Calu3 (cell line): ENCODE results near the gene SPATA24. TPM values are rescaled to one million over a fixed set of nuclear protein-coding genes. Genes with fewer than 3 reads are reported as not detected.

Experiments
- BruUV-seq: library from RNA; stranded (reverse); fragments of 400-500 nt; replicated peaks from 2 replicates; lab custom pipeline; 2021; lab: Mats Ljungman, UMichigan
- CTCF ChIA-PET: fragments of 300-600 bp; sonication (Branson Sonifier 250); formaldehyde crosslinking; loops from one replicate; lab custom pipeline; 2022; ENCODE audit warnings: antibody characterized with exemption; lab: Charles Lee
- DNase-seq: peaks from one replicate; pipeline ENCODE4 v3.0.0; 2022
- H3K27ac Mint-ChIP-seq: one replicate; pipeline ENCODE4 v1.8.0; 2022; ENCODE audit warnings: mixed read lengths; ENCODE audit not compliant: unreplicated experiment
- H3K27me3 Mint-ChIP-seq: one replicate; pipeline ENCODE4 v1.8.0; 2022; ENCODE audit warnings: mixed read lengths; ENCODE audit not compliant: unreplicated experiment
- H3K36me3 Mint-ChIP-seq: one replicate; pipeline ENCODE4 v1.8.0; 2022; ENCODE audit warnings: mild to moderate bottlenecking, moderate library complexity, mixed read lengths; ENCODE audit not compliant: insufficient read depth, unreplicated experiment
- H3K4me1 Mint-ChIP-seq: one replicate; pipeline ENCODE4 v1.8.0; 2022; ENCODE audit warnings: mild to moderate bottlenecking, low read depth, mixed read lengths; ENCODE audit not compliant: unreplicated experiment
- H3K4me3 Mint-ChIP-seq: one replicate; pipeline ENCODE4 v1.8.0; 2022; ENCODE audit warnings: mild to moderate bottlenecking, low read depth, moderate library complexity, mixed read lengths; ENCODE audit not compliant: unreplicated experiment
- H3K9me3 Mint-ChIP-seq: one replicate; pipeline ENCODE4 v1.8.0; 2022; ENCODE audit warnings: low read depth, mixed read lengths; ENCODE audit not compliant: unreplicated experiment
- CTCF ChIP-seq: fragments of 200-600 bp; IDR thresholded peaks from one replicate; pipeline ENCODE4 v1.8.0; 2022; ENCODE audit warnings: antibody characterized with exemption; ENCODE audit not compliant: unreplicated experiment
- intact Hi-C: fragments of 100-400 bp; cut with micrococcal nuclease; formaldehyde crosslinking; loops from one replicate; pipeline ENCODE4 v1.10.0; 2022; ENCODE audit not compliant: unreplicated experiment
- total RNA-seq: library from RNA; stranded (reverse); gene quantifications from 2 replicates; pipeline ENCODE4 v1.2.3, GENCODE V29; 2022

SPATA24 gene
- total RNA-seq, 1 experiment from 2014 or later = 6.8 TPM

GRCh38 chr5:139430015-139430414, 26.1 kb upstream of the SPATA24 start:
- intact Hi-C loops = no loop called here
- no peaks in the 10 kb centered on the region for H3K27me3 Mint-ChIP-seq
- CTCF ChIA-PET = interaction anchor here (0.7 kb wide), 1 partner anchor 9 kb away, joined by 3 read pairs; no protein-coding TSS in a partner anchor
- no peak overlapping the region for H3K27ac Mint-ChIP-seq
- no TSS peak for BruUV-seq
- no peaks in the 10 kb centered on the region for H3K36me3 Mint-ChIP-seq
- TF ChIP-seq CTCF = no peak
- no peak overlapping the region for H3K4me3 Mint-ChIP-seq
- no peaks in the 10 kb centered on the region for H3K4me1 Mint-ChIP-seq
- no peaks in the 10 kb centered on the region for H3K9me3 Mint-ChIP-seq
- no peak for DNase-seq

- H3K9me3 Mint-ChIP-seq = no peaks in the 10 kb centered on the region
- no peaks in the 10 kb centered on the region for H3K36me3 Mint-ChIP-seq
- intact Hi-C loops = no loop called here
- BruUV-seq = no TSS peak
- H3K27ac Mint-ChIP-seq = no peak overlapping the region
- H3K4me3 Mint-ChIP-seq = no peak overlapping the region
- no peaks in the 10 kb centered on the region for H3K4me1 Mint-ChIP-seq
- CTCF ChIA-PET = no interaction called here
- H3K27me3 Mint-ChIP-seq = no peaks in the 10 kb centered on the region
- no peak for DNase-seq
- TF ChIP-seq CTCF = no peak
Observed at GRCh38 chr5:139426203-139426885, 22.5 kb upstream of the SPATA24 start.

DNA sequence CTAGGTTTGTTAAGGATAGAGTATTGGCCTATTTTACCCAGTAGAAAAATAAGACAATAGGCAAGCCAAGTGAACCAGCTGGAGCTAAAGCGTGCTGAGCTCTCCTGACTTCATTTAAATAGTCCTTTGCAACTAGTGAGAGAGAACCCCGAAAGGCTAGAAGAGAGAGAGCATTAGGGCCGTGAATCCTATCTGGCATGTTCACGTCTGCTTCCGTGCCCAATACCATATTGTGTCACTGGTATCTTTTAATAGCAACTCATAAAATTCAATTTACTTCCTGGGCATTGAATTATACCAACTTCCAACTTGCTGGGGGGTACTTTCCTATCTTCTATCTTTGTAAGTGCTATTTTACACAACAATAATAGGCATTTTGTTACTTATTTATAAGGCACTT, 21.6 kb upstream of the SPATA24 start:
- intact Hi-C loops = no loop called here
- Mint-ChIP-seq H3K4me3 (no peak overlapping the region), H3K9me3 (no peaks in the 10 kb centered on the region), H3K27ac (no peak overlapping the region), H3K27me3 (no peaks in the 10 kb centered on the region), H3K4me1 (no peaks in the 10 kb centered on the region), H3K36me3 (no peaks in the 10 kb centered on the region)
- no peak for TF ChIP-seq CTCF
- CTCF ChIA-PET = interaction anchor here (0.6 kb wide), 1 partner anchor 146 kb away, joined by 3 read pairs; no protein-coding TSS in a partner anchor
- no TSS peak for BruUV-seq
- no peak for DNase-seq

GRCh38 chr5:139422307-139422893, 18.5 kb upstream of the SPATA24 start:
- peak; percentile 59 for DNase-seq
- intact Hi-C loops = loop anchor here (1.0 to 5.0 kb wide), 2 partner anchors 75 to 91 kb away; no protein-coding TSS in a partner anchor
- H3K27ac Mint-ChIP-seq = no peak overlapping the region
- no peaks in the 10 kb centered on the region for H3K36me3 Mint-ChIP-seq
- CTCF ChIA-PET = interaction anchor here (0.7 to 6.1 kb wide), 4 partner anchors 60 to 150 kb away, joined by 3 to 69 read pairs (median 5); partner anchors contain the start of gene STING1
- no peaks in the 10 kb centered on the region for H3K27me3 Mint-ChIP-seq
- H3K4me3 Mint-ChIP-seq = no peak overlapping the region
- H3K9me3 Mint-ChIP-seq = no peaks in the 10 kb centered on the region
- H3K4me1 Mint-ChIP-seq = no peaks in the 10 kb centered on the region
- no TSS peak for BruUV-seq
- peak; percentile 90 for TF ChIP-seq CTCF
